Activated T-cell treated with anti-CD3 and anti-CD28 coated beads for 1 hour (primary cell): ENCODE results near the gene LMNTD1.
"Not testable (repeated sequence)": the region's sequence is repeated elsewhere in the genome, so short reads cannot be mapped to it uniquely, and the experiment has no call there.

Source experiments
- DNase-seq: peaks from one replicate; pipeline ENCODE4 v3.0.0-alpha.2; 2020; ENCODE audit warnings: low read depth

The LMNTD1 gene, protein sequence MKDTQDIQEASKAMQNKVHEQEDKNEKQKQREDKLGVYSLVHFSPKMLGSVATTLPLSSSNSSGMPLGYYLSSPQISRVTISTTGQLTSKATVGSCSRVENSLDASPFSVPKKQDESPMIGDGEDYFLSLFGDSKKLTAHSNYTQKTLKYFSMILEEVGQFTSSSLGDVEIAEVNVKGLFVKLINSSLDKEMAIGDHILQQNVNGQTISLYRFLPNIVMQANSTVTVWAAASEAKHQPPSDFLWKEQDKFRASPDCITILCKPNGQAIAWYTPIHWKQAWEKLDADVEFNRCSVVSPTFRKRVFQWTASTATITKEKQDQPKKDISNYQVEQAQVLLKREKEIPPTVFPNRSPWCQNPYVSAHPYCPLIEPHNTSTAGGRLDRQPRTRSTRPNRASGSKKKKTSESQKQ

DNA sequence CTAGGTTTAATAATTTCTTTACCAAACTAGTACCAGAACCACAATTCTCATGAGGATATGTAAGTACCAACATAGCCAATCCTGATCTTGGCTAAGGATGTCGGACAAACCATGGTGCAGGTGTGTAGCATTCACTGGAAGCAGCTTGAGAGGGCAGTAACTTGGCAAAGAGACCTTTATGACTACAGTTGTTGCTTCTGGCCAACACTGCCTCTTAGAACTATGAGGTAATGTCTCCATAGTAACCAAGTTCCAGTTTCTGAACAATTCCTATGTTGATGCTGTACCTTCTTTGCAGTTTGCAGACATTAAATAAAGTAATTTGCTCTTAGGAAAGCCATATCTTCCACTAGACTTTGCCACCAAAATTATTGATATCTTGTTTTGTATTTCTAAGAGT lies at the start of gene LMNTD1:
Gene LMNTD1, minus strand, starts transcription at position 186 of the 400 bp plus-strand sequence. CDS start 324 bp downstream, outside the sequence.
- DNase-seq: no peak

DNA sequence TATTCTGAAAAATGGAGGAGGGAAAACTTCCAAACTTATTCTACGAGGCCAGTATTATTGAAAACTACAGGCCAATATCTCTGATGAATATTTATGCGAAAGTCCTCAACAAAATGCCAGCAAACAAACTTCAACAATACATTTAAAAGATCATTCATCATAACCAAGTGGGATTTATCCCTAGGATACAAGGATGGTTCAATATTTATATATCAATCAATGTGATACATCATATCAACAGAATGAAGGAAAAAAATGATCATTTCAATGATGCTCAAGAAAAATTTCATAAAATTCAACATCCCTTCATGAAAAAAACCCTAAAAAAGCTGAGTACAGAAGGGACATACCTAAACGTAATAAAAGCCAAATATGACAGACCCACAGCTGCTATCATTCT lies 45.9 kb upstream of the LMNTD1 start:
- no peak for DNase-seq

DNA sequence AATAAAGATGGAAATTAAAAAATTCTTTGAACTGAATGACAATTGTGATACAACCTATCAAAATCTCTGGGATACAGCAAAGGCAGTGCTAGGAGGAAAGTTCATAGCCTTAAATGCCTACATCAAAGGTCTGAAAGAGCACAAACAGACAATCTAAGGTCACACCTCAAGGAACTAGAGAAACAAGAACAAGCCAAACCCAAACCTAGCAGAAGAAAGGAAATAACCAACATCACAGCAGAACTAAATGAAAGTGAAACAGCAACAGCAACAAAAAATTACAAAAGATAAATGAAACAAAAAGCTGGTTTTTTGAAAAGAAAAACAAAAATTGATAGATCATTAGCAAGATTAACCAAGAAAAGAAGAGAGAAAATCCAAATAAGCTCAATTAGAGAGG lies 42.4 kb upstream of the LMNTD1 start:
- DNase-seq: not testable (repeated sequence)

DNA sequence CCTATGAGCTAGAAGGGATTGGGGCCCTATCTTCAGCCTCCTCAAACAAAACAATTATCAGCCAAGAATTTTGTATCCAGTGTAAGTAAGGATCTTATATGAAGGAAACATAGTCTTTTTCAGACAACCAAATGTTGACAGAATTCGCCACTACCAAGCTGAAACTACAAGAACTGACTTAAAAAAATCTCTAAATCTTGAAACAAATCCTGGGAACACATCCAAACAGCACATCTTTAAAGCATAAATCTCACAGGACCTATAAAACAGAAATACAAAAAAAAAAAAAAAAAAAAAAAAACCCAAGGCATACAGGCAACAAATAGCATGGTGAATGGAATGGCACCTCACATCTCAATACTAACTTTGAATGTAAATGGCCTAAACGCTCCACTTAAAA lies 41.3 kb upstream of the LMNTD1 start:
- no peak for DNase-seq

DNA sequence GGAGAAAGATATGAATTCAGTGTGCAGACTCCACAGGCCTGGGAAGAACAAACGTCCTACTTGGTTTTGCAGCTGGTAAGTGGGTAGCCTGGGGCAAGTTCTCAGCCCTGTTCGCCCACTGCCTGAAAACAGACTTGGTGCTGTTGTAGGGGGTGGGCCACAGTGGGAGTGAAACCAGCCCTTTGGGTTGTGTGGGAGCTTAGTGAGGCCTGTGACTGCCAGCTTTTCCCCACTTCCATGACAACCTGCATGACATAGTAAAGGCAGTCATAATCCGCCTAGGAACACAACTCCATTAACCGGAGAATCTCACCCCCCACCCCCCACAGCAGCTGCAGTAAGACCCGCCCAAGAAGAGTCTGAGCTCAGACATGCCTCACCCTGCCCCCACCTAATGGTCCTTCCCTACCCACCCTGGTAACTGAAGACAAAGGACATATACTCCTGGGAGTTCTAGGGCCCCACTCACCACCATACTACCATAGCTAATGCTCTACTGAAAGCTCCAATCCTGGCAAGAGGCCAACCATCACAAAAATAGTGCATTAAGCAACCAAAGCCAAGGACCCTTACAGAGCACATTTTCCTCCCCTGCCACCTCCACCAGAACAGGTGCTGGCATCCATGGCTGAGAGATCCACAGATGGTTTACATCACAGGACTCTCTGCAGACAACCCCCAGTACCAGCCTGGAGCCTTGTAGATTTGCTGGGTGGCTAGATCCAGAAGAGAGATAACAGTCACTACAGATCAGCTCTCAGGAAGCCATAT lies 39.8 kb upstream of the LMNTD1 start:
- no peak for DNase-seq

DNA sequence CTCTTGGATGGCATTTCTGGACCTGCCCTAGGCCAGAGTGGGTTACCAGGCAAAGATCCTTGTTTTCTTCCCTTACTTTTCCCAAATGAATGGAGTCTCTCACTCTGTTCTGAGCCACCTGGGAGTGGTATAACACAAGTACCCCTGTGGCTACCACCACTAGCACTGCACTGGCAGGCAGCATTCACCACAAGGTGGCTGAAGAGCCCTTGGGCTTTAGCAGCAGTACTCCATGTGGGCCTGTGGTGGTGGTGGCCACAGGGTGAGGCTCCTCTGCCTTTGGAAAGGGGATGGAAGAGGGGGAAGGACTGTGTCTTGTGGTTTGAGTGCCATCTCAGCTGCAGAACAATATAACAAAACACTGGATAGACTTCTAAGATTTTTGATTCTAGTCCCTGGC lies 38.1 kb upstream of the LMNTD1 start:
- DNase-seq: no peak

DNA sequence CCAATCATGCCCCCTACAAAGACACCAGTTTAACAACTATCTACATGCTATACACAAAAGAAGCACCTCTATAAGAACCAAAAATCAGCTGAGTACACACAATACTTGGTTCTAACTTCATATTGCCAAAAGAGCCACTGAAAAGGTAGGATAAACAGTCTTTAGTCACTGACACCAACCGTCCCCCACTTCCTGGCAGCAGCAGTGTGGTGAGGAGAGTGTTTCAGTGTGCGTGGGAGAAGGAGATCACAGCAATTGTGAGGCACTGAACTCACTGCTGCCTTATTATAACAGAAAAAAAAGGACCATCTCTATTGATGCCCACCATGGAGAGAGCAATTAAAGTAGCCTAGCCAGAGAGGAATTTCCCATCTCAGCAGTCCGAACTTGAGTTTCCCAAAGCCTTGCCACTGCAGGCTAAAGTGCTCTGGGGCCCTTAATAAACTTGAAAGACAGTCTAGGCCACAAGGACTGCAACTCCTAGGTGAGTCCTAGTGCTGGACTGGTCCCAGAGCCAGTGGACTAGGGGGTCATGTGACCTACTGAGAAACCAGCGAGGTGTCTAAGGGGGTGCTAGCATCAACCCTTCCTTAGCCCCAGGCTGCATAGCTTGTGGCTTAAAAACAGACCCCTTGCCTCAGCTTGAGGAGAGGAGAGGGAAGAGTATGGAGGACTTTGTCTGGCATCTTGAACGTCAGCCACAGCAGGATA lies 37.1 kb upstream of the LMNTD1 start:
- DNase-seq: peak; percentile 10

DNA sequence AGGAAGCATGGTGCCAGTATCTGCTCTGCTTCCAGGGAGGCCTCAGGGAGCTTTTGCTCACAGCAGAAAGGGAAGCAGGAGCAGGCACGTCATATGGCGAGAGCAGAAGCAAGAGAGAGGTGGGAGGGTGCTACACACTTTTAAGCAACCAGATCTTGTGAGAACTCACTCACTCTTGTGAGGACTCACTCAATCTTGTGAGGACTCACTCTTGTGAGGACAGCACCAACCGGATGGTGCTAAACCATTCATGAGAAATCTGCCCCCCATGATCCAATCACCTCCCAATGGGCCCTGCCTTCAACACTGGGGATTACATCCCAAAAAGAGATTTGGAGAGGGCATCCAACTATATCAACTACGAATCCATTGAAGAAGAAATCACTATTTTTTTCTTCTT lies 34.3 kb upstream of the LMNTD1 start:
- no peak for DNase-seq

DNA sequence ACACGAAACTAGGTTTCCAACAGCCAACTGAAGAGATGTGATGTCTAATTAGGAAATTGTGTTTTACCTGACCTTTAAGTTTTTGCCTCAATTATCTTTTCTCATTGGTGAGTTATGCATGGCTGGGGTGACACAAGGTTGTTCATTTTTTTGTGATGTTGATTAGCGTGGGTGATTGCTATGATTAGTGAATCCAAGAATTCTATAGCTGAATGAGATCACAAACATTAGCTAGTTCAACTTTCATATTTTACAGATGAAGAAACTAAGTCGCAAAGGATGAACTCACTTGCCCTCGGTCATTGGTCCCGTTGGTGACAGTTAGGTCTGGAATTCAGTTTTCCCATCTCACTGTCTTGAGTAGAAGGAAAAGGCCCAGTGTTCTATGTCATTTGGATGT lies 32.6 kb upstream of the LMNTD1 start:
- DNase-seq: no peak

DNA sequence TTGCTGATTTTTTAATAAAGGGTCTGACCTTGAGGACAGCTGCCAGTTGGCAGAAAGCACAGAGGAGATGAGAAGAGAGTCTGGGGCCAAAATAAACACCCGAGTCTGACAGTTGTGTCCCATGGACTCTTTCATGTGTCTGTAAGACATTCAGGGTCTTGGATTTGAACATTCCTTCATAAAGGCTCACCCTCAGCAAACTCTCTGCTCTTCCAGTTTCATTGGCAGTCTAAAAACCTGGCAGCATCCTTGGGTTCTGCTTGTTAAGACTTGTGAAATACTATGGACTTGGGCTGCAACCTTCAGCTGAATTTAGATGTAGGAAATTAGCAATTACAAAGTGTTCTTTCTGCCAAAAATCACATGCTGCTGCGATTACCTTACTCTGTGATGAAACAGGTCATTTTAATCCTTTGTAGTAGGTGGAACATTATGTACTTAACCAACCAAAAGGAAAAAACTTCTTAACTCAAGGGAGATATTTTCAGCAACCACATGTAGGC lies 32.0 kb upstream of the LMNTD1 start:
- DNase-seq: no peak

DNA sequence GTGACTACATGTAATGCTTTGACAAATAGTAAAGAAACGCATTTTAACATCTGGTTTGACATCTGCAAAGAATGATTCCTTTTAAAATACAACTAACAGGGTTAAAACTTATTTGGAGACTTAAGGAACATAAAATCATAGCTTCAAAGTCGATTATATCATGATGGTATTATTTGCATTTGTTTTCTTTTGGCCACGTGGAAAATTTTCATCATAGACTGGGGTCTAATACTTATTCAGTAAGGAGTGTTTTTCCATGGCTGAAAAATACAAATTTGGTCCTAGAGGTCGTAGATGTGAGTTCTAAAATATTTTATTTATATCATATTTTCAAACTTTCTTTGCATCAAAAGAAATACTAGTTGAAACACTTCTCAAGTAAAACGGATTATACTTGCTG lies 31.5 kb upstream of the LMNTD1 start:
- DNase-seq: no peak

DNA sequence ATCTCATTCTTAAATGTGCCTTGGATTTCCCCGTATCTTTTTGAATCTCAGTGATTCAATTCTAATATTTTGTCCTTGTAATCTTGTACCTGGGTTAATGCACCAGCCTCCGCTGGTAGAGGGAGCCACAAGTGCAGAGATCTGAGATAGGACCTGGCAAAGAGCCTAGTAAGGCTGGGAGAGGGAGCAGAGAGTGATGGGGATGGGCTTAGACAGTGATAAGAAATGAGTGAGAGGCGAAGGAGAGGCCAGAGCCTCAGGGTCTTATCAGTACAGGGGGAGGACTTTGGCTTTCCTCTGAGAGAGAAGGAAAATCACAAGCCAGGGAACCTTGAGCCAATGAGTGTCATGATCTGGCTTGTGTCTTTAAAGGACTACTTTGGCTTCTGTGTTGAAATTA lies 30.5 kb upstream of the LMNTD1 start:
- no peak for DNase-seq

DNA sequence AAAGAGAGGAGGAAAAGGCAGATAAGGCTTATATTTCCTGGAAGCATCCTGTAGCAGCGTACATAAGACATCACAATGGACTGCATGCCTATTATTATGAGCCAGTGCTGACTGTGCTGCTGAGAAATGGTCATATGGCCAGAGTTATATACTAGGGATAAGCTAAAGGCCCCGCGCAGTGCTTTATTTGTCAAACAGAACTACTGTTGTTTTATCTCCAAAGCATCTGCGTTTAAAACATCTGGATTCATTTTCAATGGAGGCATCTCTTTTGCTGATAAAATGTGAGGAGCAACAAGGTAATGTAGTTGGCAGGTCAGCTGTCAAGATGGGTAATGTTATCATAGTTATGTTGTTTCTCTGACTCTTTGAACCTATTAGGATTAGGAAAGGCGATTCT lies 28.0 kb upstream of the LMNTD1 start:
- no peak for DNase-seq

DNA sequence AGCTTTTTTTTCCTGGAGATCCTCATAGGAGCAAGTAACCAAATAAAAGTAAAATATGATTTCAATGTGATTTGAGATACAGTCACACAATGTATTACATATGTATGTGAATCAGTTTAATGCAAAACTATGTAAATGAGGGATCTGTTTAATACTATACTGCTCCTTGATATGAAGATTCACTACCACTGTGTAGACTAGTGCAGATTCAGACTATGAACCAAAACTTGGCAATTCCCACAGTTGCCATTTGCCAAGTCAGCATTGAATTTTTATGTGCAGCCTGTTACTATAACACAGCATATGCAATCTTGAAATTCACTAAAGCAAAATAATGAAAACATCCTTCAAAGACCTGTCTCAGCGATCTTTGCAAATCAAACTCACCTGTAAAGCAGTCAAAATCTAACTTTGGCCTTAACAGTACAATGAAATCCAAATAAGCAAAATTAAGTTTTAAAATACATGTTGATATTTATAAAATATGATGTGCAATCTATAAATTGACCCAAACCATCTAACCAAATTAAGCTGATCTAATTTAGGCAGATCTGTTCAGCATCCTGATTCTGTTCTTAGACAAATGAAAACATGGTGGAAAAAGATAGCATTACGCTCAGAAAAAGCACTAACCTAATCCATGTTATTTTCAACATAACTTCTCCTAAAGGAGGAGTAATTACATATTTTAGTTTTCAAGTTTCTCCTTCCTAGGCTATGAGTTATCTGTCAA lies 25.5 kb upstream of the LMNTD1 start:
- DNase-seq: no peak

DNA sequence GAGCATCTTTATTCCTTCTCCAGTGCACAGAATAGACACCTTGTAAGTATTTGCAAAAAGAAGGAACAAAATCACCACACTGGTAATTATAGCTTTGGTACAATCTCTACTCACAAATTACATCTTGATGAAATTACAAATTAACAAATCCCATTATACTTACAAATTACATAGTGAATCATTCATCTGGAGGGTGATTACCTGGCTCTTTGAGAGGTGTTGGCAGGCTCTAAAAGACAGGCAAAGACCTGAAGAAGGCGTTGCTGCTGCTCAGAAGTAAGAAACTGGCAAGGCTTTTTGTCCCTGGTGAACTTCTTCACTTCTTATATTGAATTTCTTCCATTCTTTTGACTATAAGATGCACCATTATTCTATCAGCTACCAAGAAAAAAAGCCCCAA lies 21.7 kb upstream of the LMNTD1 start:
- no peak for DNase-seq

DNA sequence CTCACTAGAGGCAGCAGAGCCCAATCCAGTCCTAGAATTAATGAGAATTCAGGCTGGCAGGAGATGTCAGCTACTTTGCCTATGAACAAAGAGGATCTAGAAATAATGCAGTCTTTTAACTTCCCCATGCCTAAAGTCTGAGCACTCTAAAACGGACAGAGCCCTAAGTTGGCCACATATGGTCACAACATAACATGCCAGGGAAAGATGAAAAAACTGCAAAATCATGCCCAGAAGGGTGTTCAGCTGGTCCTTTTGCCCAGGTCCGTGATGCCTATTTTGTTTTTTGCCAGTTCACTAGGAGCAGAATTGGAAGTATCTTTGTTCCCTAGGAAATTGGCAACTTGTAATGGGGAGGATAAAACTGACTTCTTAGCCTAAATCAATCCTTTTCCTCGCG lies 20.3 kb upstream of the LMNTD1 start:
- DNase-seq: no peak

DNA sequence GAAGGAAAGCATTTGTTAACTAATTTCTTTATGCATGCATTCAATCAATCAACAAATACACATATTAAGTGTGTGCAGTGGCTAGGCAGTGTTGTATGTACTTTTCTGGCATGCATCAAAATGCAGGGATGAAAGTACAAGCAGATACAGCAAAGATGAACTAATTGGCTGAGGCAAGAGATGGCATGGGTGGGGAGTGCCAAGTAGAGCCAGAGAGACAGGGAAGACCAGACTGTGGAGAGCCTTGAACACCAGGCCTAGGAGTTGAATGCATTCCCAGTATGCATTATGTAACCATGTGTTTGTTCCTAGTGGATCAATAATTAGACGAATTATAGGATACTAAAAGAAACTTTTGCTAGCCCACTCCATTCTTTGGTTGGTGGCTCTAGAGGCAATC lies 17.3 kb upstream of the LMNTD1 start:
- no peak for DNase-seq

DNA sequence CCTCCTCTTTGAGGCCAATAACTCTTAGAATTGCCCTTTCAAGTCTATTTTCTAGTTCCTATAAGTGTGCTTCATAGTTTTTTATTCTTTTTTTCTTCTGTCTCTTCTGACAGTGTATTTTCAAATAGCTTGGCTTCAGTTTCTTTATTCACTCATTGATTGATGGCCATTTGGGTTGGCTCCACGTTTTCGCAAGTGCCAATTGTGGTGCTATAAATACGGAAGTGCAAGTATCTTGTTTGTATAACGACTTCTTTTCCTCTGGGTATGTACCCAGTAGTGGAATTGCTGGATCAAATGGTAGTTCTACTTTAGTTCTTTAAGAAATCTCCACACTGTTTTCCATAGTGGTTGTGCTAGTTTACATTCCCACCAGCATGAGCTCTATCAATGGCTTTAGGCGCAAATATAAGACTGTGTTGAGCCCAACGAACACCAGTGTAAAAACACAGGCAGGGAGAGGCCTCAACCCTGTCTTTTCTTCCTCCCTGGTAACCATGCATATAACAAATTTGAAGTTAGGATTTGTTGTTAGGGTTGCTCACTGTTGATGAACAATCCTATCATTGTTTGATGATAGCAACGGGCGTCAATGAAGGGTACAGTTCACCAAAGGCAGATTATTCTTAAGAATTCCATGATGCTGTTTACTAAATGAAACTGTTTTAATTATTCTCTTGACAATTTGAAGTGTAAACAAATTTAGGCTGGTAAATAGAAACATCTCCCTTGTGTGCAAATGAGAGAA lies 13.3 kb upstream of the LMNTD1 start:
- no peak for DNase-seq

DNA sequence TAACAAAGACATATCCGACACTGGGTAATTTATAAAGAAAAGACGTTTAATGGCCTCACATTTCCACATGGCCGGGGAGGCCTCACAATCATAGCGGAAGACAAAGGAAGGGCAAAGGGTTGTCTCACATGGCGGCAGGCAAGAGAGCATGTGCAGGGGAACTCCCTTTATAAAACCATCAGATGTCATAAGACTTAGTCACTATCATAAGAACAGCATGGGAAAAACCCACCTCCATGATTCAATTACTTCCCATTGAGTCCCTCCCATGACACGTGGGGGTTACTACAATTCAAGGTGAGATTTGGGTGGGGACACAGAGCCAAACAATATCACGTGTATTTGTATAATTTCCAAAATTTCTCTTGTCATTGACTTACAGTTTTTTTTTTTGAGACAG lies 5.5 kb upstream of the LMNTD1 start:
- no peak for DNase-seq

DNA sequence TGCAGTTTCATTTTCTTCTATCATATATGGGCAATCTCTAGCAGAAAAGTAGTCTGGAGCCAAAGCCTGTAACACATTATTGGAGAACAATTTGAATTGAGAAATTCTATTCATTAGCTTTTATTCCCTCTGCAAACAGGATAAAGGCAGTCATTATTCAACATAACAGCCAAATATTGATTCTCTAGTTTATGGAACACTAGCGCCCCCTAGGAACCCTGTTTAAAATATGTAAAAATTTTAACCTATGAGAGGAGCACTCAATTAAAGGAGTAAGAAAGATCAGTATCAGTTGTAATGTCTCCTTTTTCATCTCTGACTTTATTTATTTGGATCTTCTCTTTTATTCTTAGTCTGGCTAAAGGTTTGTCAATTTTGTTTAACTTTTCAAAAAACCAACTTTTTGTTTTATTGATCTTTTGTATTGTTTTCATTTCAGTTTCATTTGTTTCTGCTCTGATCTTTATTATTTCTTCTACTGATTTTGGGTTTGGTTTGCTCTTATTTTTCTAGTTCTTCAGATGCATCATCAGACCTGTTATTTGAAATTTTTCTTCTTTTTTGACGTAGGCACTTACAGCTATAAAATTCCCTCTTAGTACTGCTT lies 4.8 kb upstream of the LMNTD1 start:
- peak; percentile 0 for DNase-seq

DNA sequence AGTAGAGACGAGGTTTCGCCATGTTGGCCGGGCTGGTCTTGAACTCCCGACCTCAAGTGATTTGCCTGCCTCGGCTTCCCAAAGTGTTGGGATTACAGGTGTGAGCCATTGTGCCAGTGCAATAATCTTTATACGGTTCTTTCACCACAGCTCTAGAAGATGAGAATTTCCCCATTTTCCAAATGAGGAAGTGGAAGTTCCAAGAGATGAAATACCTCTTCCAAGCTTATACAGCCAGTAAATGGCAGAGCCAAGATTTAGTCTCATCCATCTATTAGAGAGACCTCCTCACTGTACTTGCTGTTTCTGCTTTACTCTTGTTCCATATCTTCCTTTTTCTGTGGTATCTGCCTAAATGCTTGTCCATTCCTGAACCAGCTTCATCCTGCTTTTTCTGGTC lies 3.1 kb upstream of the LMNTD1 start:
- DNase-seq: no peak
